Measurements from ENCODE around the gene CCDC197.

- TF ChIP-seq ZNF274 (IDR thresholded peaks at IDR 0.05; ENCODE audit: borderline replicate concordance, low read depth, low read length) (no peak), KLF16 (IDR thresholded peaks at IDR 0.05) (no peak), SIX5 (IDR thresholded peaks at IDR 0.05; ENCODE audit: borderline replicate concordance in 1 of 2, insufficient read depth in 1 of 2, low read depth in 1 of 2, low read length in 2 of 2) (no peak), MAZ (CRISPR knock-in tag; conservative IDR thresholded peaks at IDR 0.05 in 1 of 2, IDR thresholded peaks at IDR 0.05 in 1 of 2) (no peak)
These were observed 32.2 kb downstream of the CCDC197 start for GRCh38 chr14:94029265-94029664.
